IMR-90 (cell line): Measurements from ENCODE around the gene HDC. TPM values are rescaled to one million over a fixed set of nuclear protein-coding genes. Genes with fewer than 3 reads are reported as not detected.
A peak's percentile ranks its signal among the peaks of the same experiment; 100 is the strongest.

Experiments used
- ATAC-seq: fragments of 200-7000 bp; cut with Tn5 transposase; 2 replicates; pipeline ENCODE4 v1.9.1; 2020; ENCODE audit warnings: low read depth, mild to moderate bottlenecking, moderate library complexity
- BruUV-seq: library from RNA; stranded (reverse); fragments of 400-500 nt; replicated peaks from 2 replicates; lab custom pipeline; 2021; lab: Mats Ljungman, UMichigan
- CTCF ChIA-PET: fragments of 300-600 bp; formaldehyde crosslinking; extraction: SDS; loops from one replicate; lab custom pipeline; 2021; ENCODE audit warnings: antibody characterized with exemption; lab: Yijun Ruan, JAX
- POLR2A ChIA-PET: fragments of 300-600 bp; sonication (Branson Sonifier 250); formaldehyde crosslinking; loops from one replicate; lab custom pipeline; 2022; ENCODE audit warnings: antibody characterized with exemption; ENCODE audit not compliant: unreplicated experiment; lab: Charles Lee
- DNase-seq: peaks from one replicate; pipeline ENCODE4 v3.0.0; 2013
- H2AFZ ChIP-seq: replicated peaks from 2 replicates; pipeline ENCODE3; 2013; ENCODE audit warnings: low read length, mild to moderate bottlenecking; ENCODE audit not compliant: poor library complexity
- H2AK5ac ChIP-seq: 2 replicates; pipeline ENCODE4 v1.6.1; 2013; ENCODE audit warnings: low read depth, low read length, inconsistent platforms
- H2AK9ac ChIP-seq: replicated peaks from 2 replicates; pipeline ENCODE3; 2013; ENCODE audit warnings: mild to moderate bottlenecking, low read depth, low read length, moderate library complexity; ENCODE audit not compliant: poor library complexity
- H2BK120ac ChIP-seq: 2 replicates; pipeline ENCODE4 v1.6.1; 2013; ENCODE audit warnings: low read depth, low read length, inconsistent platforms
- H2BK15ac ChIP-seq: 3 replicates; pipeline ENCODE4 v1.6.1; 2013; ENCODE audit warnings: low read depth, low read length, inconsistent platforms
- H2BK20ac ChIP-seq: 2 replicates; pipeline ENCODE4 v1.6.1; 2013; ENCODE audit warnings: low read depth, mild to moderate bottlenecking, inconsistent platforms, low read length, moderate library complexity
- H2BK5ac ChIP-seq: 2 replicates; pipeline ENCODE4 v1.6.1; 2013; ENCODE audit warnings: mild to moderate bottlenecking, low read depth, low read length, inconsistent platforms; ENCODE audit not compliant: poor library complexity, severe bottlenecking
- H3K14ac ChIP-seq: replicated peaks from 2 replicates; pipeline ENCODE4 v1.6.1; 2013; ENCODE audit warnings: low read depth, low read length, inconsistent platforms
- H3K18ac ChIP-seq: 2 replicates; pipeline ENCODE4 v1.6.1; 2013; ENCODE audit warnings: low read depth, low read length, control low read depth
- H3K23ac ChIP-seq: 2 replicates; pipeline ENCODE4 v1.6.1; 2013; ENCODE audit warnings: low read depth, low read length, inconsistent platforms
- H3K27ac ChIP-seq: 2 replicates; pipeline ENCODE4 v1.5.1; 2013; ENCODE audit warnings: mild to moderate bottlenecking, control low read depth, low read length; ENCODE audit not compliant: insufficient read depth
- H3K27me3 ChIP-seq: 2 replicates; pipeline ENCODE4 v1.6.1; 2013; ENCODE audit warnings: low read length; ENCODE audit not compliant: control insufficient read depth, insufficient read depth
- H3K36me3 ChIP-seq: 2 replicates; pipeline ENCODE4 v1.6.1; 2013; ENCODE audit warnings: low read length, mixed read lengths; ENCODE audit not compliant: control insufficient read depth, insufficient read depth
- H3K4ac ChIP-seq: 2 replicates; pipeline ENCODE4 v1.6.1; 2013; ENCODE audit warnings: low read depth, low read length, inconsistent platforms
- H3K4me1 ChIP-seq: 2 replicates; pipeline ENCODE4 v1.6.1; 2013; ENCODE audit warnings: low read length, mixed read lengths; ENCODE audit not compliant: control insufficient read depth, insufficient read depth
- H3K4me2 ChIP-seq: 2 replicates; pipeline ENCODE4 v1.6.1; 2013; ENCODE audit warnings: low read depth, mild to moderate bottlenecking, control low read depth, low read length, moderate library complexity
- H3K4me3 ChIP-seq: 2 replicates; pipeline ENCODE4 v1.5.1; 2013; ENCODE audit warnings: low read depth, mild to moderate bottlenecking, control low read depth, low read length, moderate library complexity; ENCODE audit not compliant: insufficient read depth
- H3K56ac ChIP-seq: 2 replicates; pipeline ENCODE4 v1.6.1; 2013; ENCODE audit warnings: low read length, inconsistent platforms; ENCODE audit not compliant: insufficient read depth; ENCODE audit errors: extremely low read depth
- H3K79me1 ChIP-seq, 2 experiments: 2 replicates each; pipeline ENCODE4 v1.6.1; 2013; ENCODE audit warnings: low read length in 2 of 2, inconsistent platforms in 1 of 2, low read depth in 1 of 2
- H3K9ac ChIP-seq: 2 replicates; pipeline ENCODE4 v1.6.1; 2013; ENCODE audit warnings: low read depth, low read length, control low read depth
- H3K9me1 ChIP-seq: 2 replicates; pipeline ENCODE4 v1.6.1; 2013; ENCODE audit warnings: low read length, inconsistent platforms; ENCODE audit not compliant: insufficient read depth
- H3K9me3 ChIP-seq: 2 replicates; pipeline ENCODE4 v1.6.1; 2013; ENCODE audit warnings: low read length; ENCODE audit not compliant: control insufficient read depth, insufficient read depth
- H4K20me1 ChIP-seq: 2 replicates; pipeline ENCODE4 v1.6.1; 2013; ENCODE audit warnings: low read length, inconsistent platforms; ENCODE audit not compliant: insufficient read depth
- H4K5ac ChIP-seq: 2 replicates; pipeline ENCODE4 v1.6.1; 2013; ENCODE audit warnings: mild to moderate bottlenecking, low read depth, low read length, control low read depth
- H4K8ac ChIP-seq, 2 experiments: 2 replicates each; pipeline ENCODE4 v1.6.1; 2013; ENCODE audit warnings: low read depth in 2 of 2, low read length in 2 of 2, control low read depth in 1 of 2, inconsistent platforms in 1 of 2
- H4K91ac ChIP-seq: 2 replicates; pipeline ENCODE4 v1.6.1; 2013; ENCODE audit warnings: low read depth, low read length, inconsistent platforms; ENCODE audit not compliant: insufficient read depth
- BHLHE40 ChIP-seq: fragments of 150-350 bp; IDR thresholded peaks from 2 replicates; pipeline ENCODE4 v1.6.1; 2016; ENCODE audit warnings: mild to moderate bottlenecking, low read depth, low read length
- CEBPB ChIP-seq: IDR thresholded peaks from 2 replicates; pipeline ENCODE4 v1.6.1; 2012; ENCODE audit warnings: low read depth, low read length, improper control_type of control experiment
- CHD1 ChIP-seq: IDR thresholded peaks from 2 replicates; pipeline ENCODE4 v1.6.1; 2012; ENCODE audit warnings: low read depth, low read length, improper control_type of control experiment
- CTCF ChIP-seq: conservative IDR thresholded peaks from 2 replicates; pipeline ENCODE4 v1.5.1; 2012; ENCODE audit warnings: mild to moderate bottlenecking, low read depth, low read length, improper control_type of control experiment
- FOS ChIP-seq: fragments of 150-350 bp; IDR thresholded peaks from 2 replicates; pipeline ENCODE4 v1.6.1; 2016; ENCODE audit warnings: low read depth, low read length
- MAFK ChIP-seq: IDR thresholded peaks from 2 replicates; pipeline ENCODE4 v1.6.1; 2012; ENCODE audit warnings: low read depth, low read length, improper control_type of control experiment
- MAZ ChIP-seq: IDR thresholded peaks from 2 replicates; pipeline ENCODE4 v1.6.1; 2012; ENCODE audit warnings: low read depth, mild to moderate bottlenecking, low read length, improper control_type of control experiment, moderate library complexity, borderline replicate concordance
- MXI1 ChIP-seq: IDR thresholded peaks from 2 replicates; pipeline ENCODE4 v1.6.1; 2012; ENCODE audit warnings: low read depth, mild to moderate bottlenecking, low read length, moderate library complexity, borderline replicate concordance
- NFE2L2 ChIP-seq: fragments of 150-350 bp; IDR thresholded peaks from 2 replicates; pipeline ENCODE4 v1.6.1; 2016; ENCODE audit warnings: low read depth, mild to moderate bottlenecking, low read length
- POLR2A ChIP-seq: IDR thresholded peaks from 2 replicates; pipeline ENCODE4 v1.6.1; 2012; ENCODE audit warnings: mild to moderate bottlenecking, low read depth, low read length
- RAD21 ChIP-seq: IDR thresholded peaks from 2 replicates; pipeline ENCODE4 v1.6.1; 2012; ENCODE audit warnings: low read length, improper control_type of control experiment
- RCOR1 ChIP-seq: IDR thresholded peaks from 2 replicates; pipeline ENCODE4 v1.6.1; 2012; ENCODE audit warnings: mild to moderate bottlenecking, low read length, improper control_type of control experiment; ENCODE audit not compliant: insufficient replicate concordance
- RFX5 ChIP-seq: IDR thresholded peaks from 2 replicates; pipeline ENCODE4 v1.8.0; 2012; ENCODE audit warnings: low read depth, mild to moderate bottlenecking, low read length, moderate library complexity
- SMC3 ChIP-seq: fragments of 150-350 bp; IDR thresholded peaks from 2 replicates; pipeline ENCODE4 v1.6.1; 2016; ENCODE audit warnings: low read depth, mild to moderate bottlenecking, antibody characterized with exemption, low read length, moderate library complexity
- USF2 ChIP-seq: fragments of 150-350 bp; IDR thresholded peaks from 2 replicates; pipeline ENCODE4 v1.6.1; 2017; ENCODE audit warnings: mild to moderate bottlenecking, antibody characterized with exemption, low read length, low read depth
- WGBS, 2 experiments: methylation state at CpG; one replicate each; pipeline versions ENCODE4 v1.1.5 to v1.1.7; 2013; ENCODE audit warnings: missing lambda C conversion rate in 2 of 2; ENCODE audit not compliant: insufficient read length in 1 of 2; ENCODE audit errors: extremely low coverage in 2 of 2; 5-methylcytosine and 5-hydroxymethylcytosine counted together
- dilution Hi-C: fragments of 300-500 bp; cut with HindIII; formaldehyde crosslinking; loops from one replicate; pipeline ENCODE4 v1.14.3; 2018; ENCODE audit warnings: low sequenced_read_pairs; ENCODE audit not compliant: unreplicated experiment
- in situ Hi-C: fragments of 300-500 bp; cut with MboI; formaldehyde crosslinking; loops from 3 replicates; pipeline ENCODE4 v1.14.3; 2019; ENCODE audit warnings: low sequenced_read_pairs, inconsistent platforms, mixed read lengths
- intact Hi-C: fragments of 100-400 bp; cut with micrococcal nuclease; formaldehyde crosslinking; loops from 2 replicates; pipeline ENCODE4 v1.10.0; 2022
- polyA plus RNA-seq, 3 experiments: library from polyadenylated mRNA; depleted of rRNA; stranded (reverse); fragments of >200 nt; gene quantifications; 2 replicates each; pipeline ENCODE4 v1.2.3, GENCODE V29; 2012; ENCODE audit warnings: low replicate concordance in 1 of 3
- total RNA-seq: library from RNA; depleted of rRNA; stranded (reverse); fragments of >200 nt; gene quantifications from 2 replicates; pipeline ENCODE4 v1.2.3, GENCODE V29; 2012
- TF ChIP-seq, protein P1 (sequence below): fragments of 150-350 bp; IDR thresholded peaks from 2 replicates; pipeline ENCODE4 v1.6.1; 2016; ENCODE audit warnings: low read depth, mild to moderate bottlenecking, low read length, moderate library complexity, borderline replicate concordance

The HDC gene
- total and polyA plus RNA-seq, 2 of the 4 experiments (the other 2 are of a cell fraction) = not detected

DNA sequence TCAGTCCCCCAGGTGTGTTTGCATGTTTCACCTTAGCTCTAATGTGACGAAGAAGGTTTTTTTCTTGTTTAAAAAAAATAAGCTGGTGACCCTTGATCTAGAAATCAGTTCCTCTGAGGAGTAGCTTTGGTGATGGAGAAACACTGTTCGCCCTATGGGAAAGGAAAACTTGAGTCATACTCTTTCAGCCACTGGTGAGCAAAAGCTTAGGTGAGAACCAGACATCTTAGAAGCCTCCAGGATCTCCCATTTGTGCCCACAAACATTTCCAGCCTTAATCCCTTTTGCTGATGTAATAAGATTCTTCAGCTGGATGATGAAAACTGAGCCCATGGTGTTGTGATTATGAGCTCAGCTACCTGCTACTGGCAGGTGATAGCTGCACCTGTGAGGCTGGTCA lies 45.7 kb downstream of the HDC start:
- ATAC-seq (no peak), DNase-seq (peak; percentile 52)
- no peak for TF ChIP-seq FOS
- no peak for TF ChIP-seq MAFK
- TF ChIP-seq MAZ = no peak
- no peak for TF ChIP-seq USF2
- TF ChIP-seq MXI1 = no peak
- TF ChIP-seq, protein P1, sequence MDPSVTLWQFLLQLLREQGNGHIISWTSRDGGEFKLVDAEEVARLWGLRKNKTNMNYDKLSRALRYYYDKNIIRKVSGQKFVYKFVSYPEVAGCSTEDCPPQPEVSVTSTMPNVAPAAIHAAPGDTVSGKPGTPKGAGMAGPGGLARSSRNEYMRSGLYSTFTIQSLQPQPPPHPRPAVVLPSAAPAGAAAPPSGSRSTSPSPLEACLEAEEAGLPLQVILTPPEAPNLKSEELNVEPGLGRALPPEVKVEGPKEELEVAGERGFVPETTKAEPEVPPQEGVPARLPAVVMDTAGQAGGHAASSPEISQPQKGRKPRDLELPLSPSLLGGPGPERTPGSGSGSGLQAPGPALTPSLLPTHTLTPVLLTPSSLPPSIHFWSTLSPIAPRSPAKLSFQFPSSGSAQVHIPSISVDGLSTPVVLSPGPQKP = no peak
- TF ChIP-seq NFE2L2 = no peak
- no peak for TF ChIP-seq RCOR1
- no peak for TF ChIP-seq CTCF
- no peak for TF ChIP-seq RAD21
- TF ChIP-seq SMC3 = no peak
- TF ChIP-seq CHD1 = no peak
- TF ChIP-seq POLR2A = no peak
- no peak for TF ChIP-seq CEBPB
- TF ChIP-seq BHLHE40 = no peak
- no peak for TF ChIP-seq RFX5
- no peak overlapping the region for H3K27ac ChIP-seq
- ChIA-PET POLR2A (no interaction called here), CTCF (interaction anchor here (0.6 to 0.7 kb wide), 2 partner anchors 15 to 43 kb away, joined by 3 to 4 read pairs; no protein-coding TSS in a partner anchor)
- H3K56ac ChIP-seq = no peak overlapping the region
- no peak overlapping the region for H3K23ac ChIP-seq
- H2BK5ac ChIP-seq = no peak overlapping the region
- H3K4me3 ChIP-seq = no peak overlapping the region
- H3K9ac ChIP-seq = no peak overlapping the region
- no peak overlapping the region for H2AK9ac ChIP-seq
- H4K91ac ChIP-seq = no peak overlapping the region
- in situ Hi-C loops (no loop called here), dilution Hi-C loops (no loop called here), intact Hi-C loops (no loop called here)
- no peak overlapping the region for H2AFZ ChIP-seq
- H3K79me1 ChIP-seq = no peaks in the 10 kb centered on the region
- H3K9me3 ChIP-seq = no peaks in the 10 kb centered on the region
- H3K36me3 ChIP-seq = no peaks in the 10 kb centered on the region
- no peak overlapping the region for H3K4ac ChIP-seq
- no peaks in the 10 kb centered on the region for H4K20me1 ChIP-seq
- peaks cover 8% of the 10 kb centered on the region for H3K27me3 ChIP-seq
- no peaks in the 10 kb centered on the region for H3K9me1 ChIP-seq
- H3K18ac ChIP-seq = no peak overlapping the region
- no peak overlapping the region for H3K4me2 ChIP-seq
- H4K8ac ChIP-seq = no peak overlapping the region
- no TSS peak for BruUV-seq
- no peak overlapping the region for H2BK20ac ChIP-seq
- no CpG with 5 or more reads among the region's 2 CpGs for WGBS, 2 experiments
- no peak overlapping the region for H2BK15ac ChIP-seq
- H2BK120ac ChIP-seq = no peak overlapping the region
- no peak overlapping the region for H2AK5ac ChIP-seq
- H3K4me1 ChIP-seq = no peaks in the 10 kb centered on the region
- H3K14ac ChIP-seq = no peak overlapping the region
- H4K5ac ChIP-seq = no peak overlapping the region
